Activated naive CD4-positive, alpha-beta T cell treated with anti-CD3 and anti-CD28 coated beads for 36 hours (primary cell): ENCODE results near the gene AFP. TPM values are rescaled to one million over a fixed set of nuclear protein-coding genes. Genes with fewer than 3 reads are reported as not detected.
"Not testable (repeated sequence)": the region's sequence is repeated elsewhere in the genome, so short reads cannot be mapped to it uniquely, and the experiment has no call there.

Experiments
- CTCF ChIA-PET: fragments of 350-600 bp; sonication (Branson Sonifier 250); formaldehyde crosslinking; loops from one replicate; lab custom pipeline; 2021; ENCODE audit warnings: antibody characterized with exemption; lab: Charles Lee
- DNase-seq: peaks from one replicate; pipeline ENCODE4 v3.0.0-alpha.2; 2020
- H3K27ac Mint-ChIP-seq: one replicate; pipeline ENCODE4 v1.8.0; 2021; ENCODE audit warnings: mild to moderate bottlenecking, mixed read lengths
- H3K27me3 Mint-ChIP-seq: one replicate; pipeline ENCODE4 v1.8.0; 2021; ENCODE audit warnings: low read depth, mixed read lengths
- H3K36me3 Mint-ChIP-seq: one replicate; pipeline ENCODE4 v1.8.0; 2021; ENCODE audit warnings: low read depth, mixed read lengths
- H3K4me1 Mint-ChIP-seq: one replicate; pipeline ENCODE4 v1.8.0; 2021; ENCODE audit warnings: low read depth, mixed read lengths
- H3K4me3 Mint-ChIP-seq: one replicate; pipeline ENCODE4 v1.8.0; 2021; ENCODE audit warnings: mild to moderate bottlenecking, moderate library complexity, mixed read lengths
- H3K9me3 Mint-ChIP-seq: one replicate; pipeline ENCODE4 v1.8.0; 2021; ENCODE audit warnings: mixed read lengths
- intact Hi-C: fragments of 100-400 bp; cut with micrococcal nuclease; formaldehyde crosslinking; loops from one replicate; pipeline ENCODE4 v1.15.1; 2023
- total RNA-seq, 2 experiments: library from RNA; stranded (reverse); gene quantifications; one replicate each; pipeline ENCODE4 v1.2.3, GENCODE V29; 2021

The AFP gene
- total RNA-seq, result not detected

- Mint-ChIP-seq H3K36me3 (no peaks in the 10 kb centered on the region), H3K27ac (no peak within 1 kb of the TSS), H3K4me3 (no peak within 1 kb of the TSS), H3K9me3 (no peaks in the 10 kb centered on the region), H3K27me3 (peaks cover 5% of the 10 kb centered on the region), H3K4me1 (no peaks in the 10 kb centered on the region)
- intact Hi-C loops, result no loop called here
- CTCF ChIA-PET, result no interaction called here
- DNase-seq, result no peak
Measured at GRCh38 chr4:73435984-73436383, at the start of gene AFP. AFP (plus strand) TSS chr4:73436221; CDS start chr4:73436263, 42 bp downstream.

- Mint-ChIP-seq H3K4me1 (no peaks in the 10 kb centered on the region), H3K4me3 (no peak overlapping the region), H3K36me3 (no peaks in the 10 kb centered on the region), H3K27me3 (peaks cover 17% of the 10 kb centered on the region), H3K27ac (no peak overlapping the region), H3K9me3 (peaks cover 2% of the 10 kb centered on the region)
- intact Hi-C loops, result no loop called here
- CTCF ChIA-PET, result no interaction called here
- no peak for DNase-seq
Measured at GRCh38 chr4:73387552-73387951, 48.5 kb upstream of the AFP start.

GRCh38 chr4:73388887-73389286 is 47.1 kb upstream of the AFP start:
- DNase-seq, result no peak
- H3K4me1 Mint-ChIP-seq, result no peaks in the 10 kb centered on the region
- CTCF ChIA-PET, result interaction anchor here (0.6 kb wide), 1 partner anchor 145 kb away, joined by 4 read pairs; no protein-coding TSS in a partner anchor
- intact Hi-C loops, result no loop called here
- no peak overlapping the region for H3K27ac Mint-ChIP-seq
- H3K36me3 Mint-ChIP-seq, result no peaks in the 10 kb centered on the region
- H3K4me3 Mint-ChIP-seq, result no peak overlapping the region
- peaks cover 2% of the 10 kb centered on the region for H3K9me3 Mint-ChIP-seq
- H3K27me3 Mint-ChIP-seq, result peaks cover 17% of the 10 kb centered on the region

- DNase-seq, H3K9me3 Mint-ChIP-seq, H3K36me3 Mint-ChIP-seq, H3K4me1 Mint-ChIP-seq, H3K27ac Mint-ChIP-seq, intact Hi-C loops, CTCF ChIA-PET, H3K4me3 Mint-ChIP-seq: not testable (repeated sequence)
- H3K27me3 Mint-ChIP-seq, result peaks cover 20% of the 10 kb centered on the region
Measured at GRCh38 chr4:73389663-73390062, 46.4 kb upstream of the AFP start.

- Mint-ChIP-seq H3K27ac (no peak overlapping the region), H3K36me3 (no peaks in the 10 kb centered on the region), H3K4me3 (no peak overlapping the region), H3K4me1 (no peaks in the 10 kb centered on the region), H3K27me3 (peaks cover 23% of the 10 kb centered on the region), H3K9me3 (peaks cover 2% of the 10 kb centered on the region)
- CTCF ChIA-PET, result no interaction called here
- intact Hi-C loops, result no loop called here
- no peak for DNase-seq
Measured at GRCh38 chr4:73391774-73392173, 44.2 kb upstream of the AFP start.

GRCh38 chr4:73392936-73393335 is 43.1 kb upstream of the AFP start:
- intact Hi-C loops, result no loop called here
- Mint-ChIP-seq H3K27me3 (peaks cover 18% of the 10 kb centered on the region), H3K4me1 (no peaks in the 10 kb centered on the region), H3K4me3 (no peak overlapping the region), H3K27ac (no peak overlapping the region), H3K9me3 (peaks cover 2% of the 10 kb centered on the region), H3K36me3 (no peaks in the 10 kb centered on the region)
- DNase-seq, result no peak
- CTCF ChIA-PET, result no interaction called here

GRCh38 chr4:73396304-73396703 is 39.7 kb upstream of the AFP start:
- Mint-ChIP-seq H3K36me3 (no peaks in the 10 kb centered on the region), H3K27ac (no peak overlapping the region), H3K9me3 (no peaks in the 10 kb centered on the region), H3K4me1 (no peaks in the 10 kb centered on the region), H3K4me3 (no peak overlapping the region), H3K27me3 (peaks cover 9% of the 10 kb centered on the region)
- CTCF ChIA-PET, result no interaction called here
- DNase-seq, result no peak
- intact Hi-C loops, result no loop called here

- Mint-ChIP-seq H3K4me3 (no peak overlapping the region), H3K9me3 (no peaks in the 10 kb centered on the region), H3K27ac (no peak overlapping the region), H3K4me1 (no peaks in the 10 kb centered on the region), H3K27me3 (peaks cover 8% of the 10 kb centered on the region), H3K36me3 (no peaks in the 10 kb centered on the region)
- CTCF ChIA-PET, result no interaction called here
- DNase-seq, result no peak
- intact Hi-C loops, result no loop called here
Measured at GRCh38 chr4:73396993-73397972, 38.7 kb upstream of the AFP start.

- Mint-ChIP-seq H3K4me3 (no peak overlapping the region), H3K4me1 (no peaks in the 10 kb centered on the region), H3K27me3 (no peaks in the 10 kb centered on the region), H3K36me3 (no peaks in the 10 kb centered on the region), H3K9me3 (no peaks in the 10 kb centered on the region), H3K27ac (no peak overlapping the region)
- CTCF ChIA-PET, result no interaction called here
- intact Hi-C loops, result no loop called here
- DNase-seq, result no peak
Measured at GRCh38 chr4:73401412-73401811, 34.6 kb upstream of the AFP start.

- CTCF ChIA-PET, result no interaction called here
- Mint-ChIP-seq H3K27ac (no peak within 1 kb of the TSS), H3K9me3 (no peaks in the 10 kb centered on the region), H3K27me3 (no peaks in the 10 kb centered on the region), H3K4me3 (no peak within 1 kb of the TSS), H3K4me1 (no peaks in the 10 kb centered on the region), H3K36me3 (no peaks in the 10 kb centered on the region)
- DNase-seq, result no peak
- intact Hi-C loops, result no loop called here
Measured at GRCh38 chr4:73404042-73404441, 32.0 kb upstream of the AFP start, which contains the start of gene ALB. ALB (plus strand) TSS chr4:73404287; CDS start chr4:73404328, 41 bp downstream.

- intact Hi-C loops, result no loop called here
- Mint-ChIP-seq H3K9me3 (no peaks in the 10 kb centered on the region), H3K36me3 (no peaks in the 10 kb centered on the region), H3K27ac (no peak overlapping the region), H3K27me3 (no peaks in the 10 kb centered on the region), H3K4me1 (no peaks in the 10 kb centered on the region), H3K4me3 (no peak overlapping the region)
- CTCF ChIA-PET, result no interaction called here
- DNase-seq, result no peak
Measured at GRCh38 chr4:73404457-73404856, 31.6 kb upstream of the AFP start.

GRCh38 chr4:73405138-73405537 is 30.9 kb upstream of the AFP start:
- CTCF ChIA-PET, result no interaction called here

GRCh38 chr4:73406548-73406875 is 29.5 kb upstream of the AFP start:
- no peak for DNase-seq
- Mint-ChIP-seq H3K27ac (no peak overlapping the region), H3K4me3 (no peak overlapping the region), H3K4me1 (no peaks in the 10 kb centered on the region), H3K36me3 (no peaks in the 10 kb centered on the region), H3K27me3 (no peaks in the 10 kb centered on the region), H3K9me3 (no peaks in the 10 kb centered on the region)
- intact Hi-C loops, result no loop called here
- CTCF ChIA-PET, result no interaction called here

More at GRCh38 chr4:73405138-73405537, 30.9 kb upstream of the AFP start:
- no peaks in the 10 kb centered on the region for H3K9me3 Mint-ChIP-seq
- intact Hi-C loops, result no loop called here
- no peak overlapping the region for H3K4me3 Mint-ChIP-seq
- H3K36me3 Mint-ChIP-seq, result no peaks in the 10 kb centered on the region
- DNase-seq, result no peak
- H3K27me3 Mint-ChIP-seq, result no peaks in the 10 kb centered on the region
- H3K27ac Mint-ChIP-seq, result no peak overlapping the region
- H3K4me1 Mint-ChIP-seq, result no peaks in the 10 kb centered on the region
